NCI-H1417 (cell line): Measurements from ENCODE around the gene AFG1L.

Experiments used
- DNase-seq, 3 experiments: peaks; one replicate each; lab custom pipeline; 2025; lab: John Stamatoyannopoulos, UW

The AFG1L gene

DNA sequence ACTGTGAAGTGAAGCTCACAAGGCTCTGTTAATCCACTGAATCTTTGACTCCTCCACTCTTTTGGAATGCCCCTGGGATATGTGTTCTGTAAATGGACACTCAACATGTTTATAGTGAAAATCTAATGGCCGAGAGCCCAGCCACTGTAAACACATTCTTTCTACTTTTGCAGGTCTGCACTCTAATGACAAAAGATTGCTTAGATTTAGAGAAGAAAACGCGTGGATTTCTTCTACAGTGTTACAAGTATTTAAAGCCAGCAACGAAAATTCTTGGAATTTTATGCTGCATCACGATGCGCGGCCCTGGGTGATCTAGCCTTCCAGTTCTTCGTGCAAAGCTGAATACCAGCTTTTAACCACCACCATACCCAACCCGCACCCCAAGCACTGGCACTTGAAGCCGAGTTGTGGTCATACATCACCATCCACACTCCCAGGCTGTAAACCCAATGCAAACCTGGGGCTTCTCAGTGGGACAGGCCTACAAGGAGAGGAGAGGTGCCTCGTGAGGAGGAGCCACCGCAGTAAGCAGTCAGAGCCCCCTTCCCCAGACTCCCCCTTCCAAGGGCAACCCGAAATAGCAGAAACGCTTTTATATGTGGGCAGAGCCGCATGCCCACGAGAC lies 262.1 kb downstream of the AFG1L start:
- DNase-seq: peak; percentile 13 to 81 (median 74)

GRCh38 chr6:108557494-108558371 lies 262.9 kb downstream of the AFG1L start:
- peak; percentile 80 to 92 (median 85) for DNase-seq

DNA sequence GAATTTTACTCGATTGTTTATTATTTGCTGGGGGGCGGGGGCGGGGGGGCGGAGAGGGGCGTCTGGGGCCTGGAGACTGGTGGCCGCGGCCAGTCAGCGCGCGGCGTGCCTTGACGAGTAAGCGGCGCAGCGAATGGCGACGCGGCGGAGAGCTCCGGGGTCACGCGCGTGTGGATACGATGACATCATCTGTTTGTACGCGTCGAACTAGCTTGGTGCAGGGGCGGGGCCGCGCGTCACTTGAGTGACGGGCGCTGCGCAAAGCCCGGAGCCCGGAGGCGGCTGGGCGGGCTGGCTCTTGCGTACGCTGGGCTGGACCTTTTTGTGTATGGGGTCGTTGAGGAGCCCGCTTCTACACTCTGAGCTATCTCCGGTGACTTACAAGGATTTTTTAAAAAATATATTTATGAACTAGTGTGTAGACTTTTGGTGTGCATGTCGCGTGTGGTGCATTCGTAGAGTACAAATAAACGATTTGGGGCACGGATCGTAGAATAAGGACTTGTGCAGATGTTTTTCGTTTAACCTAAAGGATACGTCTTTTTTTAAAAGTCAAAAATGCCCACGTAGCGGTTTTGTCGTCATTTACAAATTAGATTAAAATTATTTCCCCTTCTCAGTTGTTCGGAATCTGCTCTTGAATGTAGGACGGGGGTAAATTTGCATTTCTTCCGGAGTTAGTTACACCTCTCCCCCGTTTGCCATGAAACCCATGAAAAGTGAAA lies 263.7 kb downstream of the AFG1L start:
- peak; percentile 99 for DNase-seq

DNA sequence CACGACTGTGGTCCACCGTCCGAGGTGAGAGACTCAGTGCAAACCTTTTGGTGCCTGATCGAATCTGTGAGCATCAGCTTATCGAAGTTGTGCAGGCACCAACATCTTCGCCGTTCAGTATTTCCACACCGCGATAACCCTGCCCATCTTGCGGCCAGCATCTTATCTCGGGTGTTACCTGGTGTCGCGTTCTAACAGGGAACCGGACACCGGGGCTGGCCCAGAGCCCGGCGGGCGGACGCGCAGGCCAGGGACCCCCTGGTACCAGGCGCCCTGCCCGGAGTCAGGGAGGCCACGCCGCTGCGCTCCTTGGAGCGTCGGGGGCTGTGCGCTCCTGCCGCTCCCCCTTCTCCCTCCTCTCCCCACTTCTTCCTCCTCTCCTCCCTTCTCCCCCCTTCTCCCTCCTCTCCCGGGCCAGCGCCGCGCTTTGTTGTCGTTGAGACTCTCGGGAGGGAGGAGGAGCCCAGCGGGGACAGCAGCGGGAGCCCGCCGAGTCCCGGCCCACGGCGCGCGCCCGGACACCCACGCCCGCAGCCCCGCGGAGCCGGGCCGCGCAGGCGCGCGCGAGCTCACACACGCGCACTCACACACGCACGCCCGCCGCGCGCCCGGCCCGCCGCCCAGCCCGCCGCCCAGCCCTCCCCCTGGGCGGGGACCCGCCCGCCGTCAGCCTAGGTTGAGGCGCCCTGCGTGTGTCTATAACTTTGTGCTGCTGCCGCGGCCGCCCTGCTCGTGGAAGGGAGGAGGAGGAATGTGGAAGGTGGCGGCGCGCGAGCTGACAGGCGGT lies 264.4 kb downstream of the AFG1L start:
- peak; percentile 91 to 96 (median 92) for DNase-seq

GRCh38 chr6:108559884-108560462 lies 265.1 kb downstream of the AFG1L start:
- peak; percentile 77 to 91 (median 90) for DNase-seq

DNA sequence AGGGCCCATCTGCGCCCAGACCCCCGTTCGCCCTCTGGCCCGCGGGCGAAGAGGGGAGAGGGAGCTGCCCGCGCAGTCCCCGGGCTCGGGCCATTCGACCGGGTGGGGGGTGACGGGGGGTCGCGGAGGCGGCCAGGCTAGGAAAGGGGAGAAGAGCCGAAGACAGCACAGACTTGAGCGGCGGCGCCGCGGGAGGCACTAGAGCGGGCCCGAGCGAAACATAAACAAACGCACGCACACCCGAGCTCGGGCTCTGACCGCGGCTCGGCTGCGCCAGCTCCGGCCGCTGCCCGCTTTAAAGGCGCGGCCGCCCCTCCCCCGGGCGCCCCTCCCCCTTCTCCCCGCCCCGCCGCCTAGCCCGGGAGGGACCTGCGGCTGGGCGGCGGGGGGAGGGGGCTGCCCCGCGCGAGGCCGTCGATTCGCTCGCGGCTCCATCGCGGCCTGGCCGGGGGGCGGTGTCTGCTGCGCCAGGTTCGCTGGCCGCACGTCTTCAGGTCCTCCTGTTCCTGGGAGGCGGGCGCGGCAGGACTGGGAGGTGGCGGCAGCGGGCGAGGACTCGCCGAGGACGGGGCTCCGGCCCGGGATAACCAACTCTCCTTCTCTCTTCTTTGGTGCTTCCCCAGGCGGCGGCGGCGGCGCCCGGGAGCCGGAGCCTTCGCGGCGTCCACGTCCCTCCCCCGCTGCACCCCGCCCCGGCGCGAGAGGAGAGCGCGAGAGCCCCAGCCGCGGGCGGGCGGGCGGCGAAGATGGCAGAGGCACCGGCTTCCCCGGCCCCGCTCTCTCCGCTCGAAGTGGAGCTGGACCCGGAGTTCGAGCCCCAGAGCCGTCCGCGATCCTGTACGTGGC lies 265.8 kb downstream of the AFG1L start, which contains the start of gene FOXO3:
TSS of gene FOXO3 (plus strand) at position 455 of the 846 bp plus-strand sequence. CDS start at position 747, 292 bp downstream.
- DNase-seq: peak; percentile 79 to 93 (median 91)

DNA sequence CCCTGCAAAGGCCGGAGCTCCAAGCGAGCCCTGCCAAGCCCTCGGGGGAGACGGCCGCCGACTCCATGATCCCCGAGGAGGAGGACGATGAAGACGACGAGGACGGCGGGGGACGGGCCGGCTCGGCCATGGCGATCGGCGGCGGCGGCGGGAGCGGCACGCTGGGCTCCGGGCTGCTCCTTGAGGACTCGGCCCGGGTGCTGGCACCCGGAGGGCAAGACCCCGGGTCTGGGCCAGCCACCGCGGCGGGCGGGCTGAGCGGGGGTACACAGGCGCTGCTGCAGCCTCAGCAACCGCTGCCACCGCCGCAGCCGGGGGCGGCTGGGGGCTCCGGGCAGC lies 266.4 kb downstream of the AFG1L start:
- DNase-seq: peak in 1 of 3 experiments; percentile 57

DNA sequence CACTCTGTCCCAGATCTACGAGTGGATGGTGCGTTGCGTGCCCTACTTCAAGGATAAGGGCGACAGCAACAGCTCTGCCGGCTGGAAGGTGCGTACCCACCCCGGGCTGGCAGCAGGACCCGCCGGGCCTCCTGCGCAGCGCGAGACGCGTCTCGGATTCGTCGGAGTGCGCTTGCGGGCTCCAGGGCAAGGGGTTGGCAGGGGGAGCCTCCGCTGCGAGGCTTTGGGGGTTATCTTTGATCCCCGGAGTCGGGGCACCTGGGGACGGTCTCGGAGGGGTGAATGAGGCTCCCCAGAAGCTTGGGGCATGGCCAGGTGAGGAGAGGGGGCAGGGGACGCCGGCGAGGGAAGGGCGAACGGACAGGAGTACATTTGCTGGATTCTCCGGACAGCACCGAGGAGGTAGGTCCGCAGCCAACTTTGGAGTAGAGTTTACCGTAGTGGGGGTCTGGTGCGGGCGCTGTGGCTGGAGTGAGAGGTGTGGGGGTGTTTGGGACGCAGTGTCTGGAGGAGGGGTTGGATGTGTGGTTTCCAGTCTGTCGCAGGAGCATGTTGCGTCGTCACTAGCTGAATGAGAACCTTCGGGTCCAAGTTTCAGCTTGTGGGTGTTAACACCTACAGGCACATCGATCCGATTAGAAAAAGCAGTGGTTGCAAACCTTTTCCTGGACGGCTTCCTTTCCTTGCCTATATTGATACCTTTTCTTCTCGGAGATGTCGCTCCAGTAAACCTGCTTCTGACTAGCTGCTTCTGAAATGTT lies 267.1 kb downstream of the AFG1L start:
- peak in 2 of 3 experiments; percentile 60 to 70 for DNase-seq

DNA sequence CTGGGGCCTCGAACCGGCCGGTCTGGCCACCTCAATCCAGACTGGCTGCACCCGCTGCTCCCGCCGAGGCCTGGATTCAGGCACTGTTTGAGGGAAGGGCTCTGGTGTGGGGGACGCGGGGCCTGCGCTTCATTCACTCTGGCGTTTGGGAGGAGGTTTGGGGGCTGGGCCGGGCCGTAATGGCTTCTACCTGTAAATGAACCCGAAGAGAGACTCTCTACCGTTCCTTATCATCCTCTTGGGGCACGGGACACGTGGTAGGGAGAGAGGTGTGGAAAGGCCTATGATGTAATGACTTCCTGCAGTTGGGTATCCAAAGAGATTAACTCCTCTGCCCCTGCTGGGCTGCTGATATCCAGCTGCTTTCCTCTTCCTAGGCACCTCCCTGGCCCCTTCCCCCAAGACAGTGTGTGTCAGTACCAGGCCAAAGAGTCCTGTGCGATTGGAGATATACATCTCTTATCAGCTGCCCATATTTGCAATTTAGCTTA lies 267.7 kb downstream of the AFG1L start:
- DNase-seq: peak in 2 of 3 experiments; percentile 70 to 84

DNA sequence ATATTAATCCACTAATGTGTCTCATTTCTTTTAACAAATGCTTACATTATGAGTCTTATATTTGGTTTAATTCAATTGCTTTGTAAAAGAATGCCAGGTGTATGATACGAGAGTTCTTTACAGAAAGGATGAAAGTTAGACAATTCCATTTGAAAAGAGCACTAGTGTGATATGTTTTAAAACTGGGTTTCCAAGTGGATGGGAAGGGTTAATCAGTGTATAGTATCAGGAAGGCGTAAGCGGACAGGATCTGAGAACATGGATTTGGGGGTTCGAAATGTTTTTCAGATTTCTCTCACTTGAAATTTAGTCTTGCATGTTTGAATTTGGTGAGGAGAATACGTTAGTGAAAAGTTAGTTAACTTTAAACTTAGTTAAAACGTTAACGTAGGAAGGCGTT lies 268.4 kb downstream of the AFG1L start:
- DNase-seq: no peak

- no peak for DNase-seq
These were observed 269.3 kb downstream of the AFG1L start for GRCh38 chr6:108564178-108564577.

DNA sequence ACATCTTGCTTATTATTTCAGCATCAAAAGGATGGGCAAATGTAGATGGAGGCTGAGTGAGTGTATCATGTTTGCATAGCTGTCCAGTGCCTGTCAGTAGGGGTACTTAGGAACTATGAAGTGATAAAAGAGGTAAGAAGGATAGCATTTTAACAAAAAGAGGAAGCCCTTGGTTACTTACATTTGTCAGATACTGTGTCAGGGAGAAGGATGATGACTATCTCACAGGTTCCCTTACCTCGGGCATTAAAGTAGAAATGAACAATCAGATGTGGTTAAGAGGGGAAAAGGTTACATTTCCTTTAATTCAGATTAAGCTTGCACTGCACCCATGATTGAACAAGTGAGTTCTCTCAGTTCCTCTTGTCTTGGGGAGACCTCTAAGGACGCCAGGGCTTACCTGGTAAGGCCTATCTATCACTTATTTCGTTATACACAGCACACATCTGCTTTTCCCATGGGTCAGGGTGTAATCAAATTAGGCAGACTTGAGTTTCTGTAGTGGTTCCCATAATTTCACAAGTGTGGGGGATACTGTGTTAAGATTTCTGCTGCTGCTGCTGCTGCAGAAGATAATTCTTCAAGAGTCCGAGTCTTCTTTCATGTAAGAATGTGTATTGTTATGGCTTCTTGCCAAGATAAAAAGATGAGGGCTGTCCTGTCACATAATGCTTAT lies 270.4 kb downstream of the AFG1L start:
- DNase-seq: peak in 2 of 3 experiments; percentile 42 to 47

- DNase-seq: no peak
These were observed 271.0 kb downstream of the AFG1L start for GRCh38 chr6:108565893-108566292.

GRCh38 chr6:108566406-108566805 lies 271.6 kb downstream of the AFG1L start:
- no peak for DNase-seq

GRCh38 chr6:108568101-108568500 lies 273.2 kb downstream of the AFG1L start:
- DNase-seq: no peak

DNA sequence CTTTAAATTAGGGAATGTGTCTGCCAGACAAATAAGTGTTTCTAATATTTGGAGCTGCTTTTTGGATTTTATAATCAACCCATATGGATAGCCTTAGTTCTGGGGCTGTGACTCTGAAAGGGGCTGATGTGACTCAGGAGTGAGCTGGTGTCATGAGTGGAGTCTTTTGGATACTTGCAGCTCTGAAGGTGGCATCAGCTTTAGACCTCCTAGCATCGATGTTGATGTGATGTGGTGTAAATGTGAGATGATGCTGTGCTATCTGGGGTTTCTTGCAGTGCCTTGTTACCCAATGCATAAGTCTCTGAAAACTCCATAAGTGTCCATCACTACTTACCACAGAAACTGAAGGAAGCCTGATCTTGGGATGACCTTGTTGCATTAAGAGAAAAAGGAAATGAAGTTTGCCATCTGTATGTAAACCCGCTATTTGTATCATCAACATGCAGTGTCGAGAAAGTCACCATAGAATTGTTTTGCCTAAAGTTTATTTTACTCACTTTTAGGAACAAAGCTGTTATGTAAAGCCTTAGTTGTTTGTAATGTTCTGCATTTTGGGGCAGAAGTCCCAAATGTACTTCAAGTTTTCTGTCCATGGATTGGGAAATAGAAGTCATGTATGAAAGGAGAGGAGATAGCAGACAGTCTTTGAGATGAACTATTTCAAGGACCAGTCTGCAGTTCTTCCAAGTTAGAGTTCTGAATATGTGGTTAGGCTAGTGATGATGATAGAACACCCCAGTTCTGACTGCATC lies 273.9 kb downstream of the AFG1L start:
- no peak for DNase-seq

GRCh38 chr6:108570517-108570916 lies 275.7 kb downstream of the AFG1L start:
- DNase-seq: no peak
